Muscle of arm (tissue), 12 donors: Measurements from ENCODE around the gene TMC5. TPM values are rescaled to one million over a fixed set of nuclear protein-coding genes. Genes with fewer than 3 reads are reported as not detected.

Experiments
- DNase-seq: peaks from one replicate; pipeline ENCODE4 v3.0.0-alpha.2; 2013
- polyA plus RNA-seq, 12 donors: library from polyadenylated mRNA; unstranded; fragments of 120-200 nt; gene quantifications; one replicate each; pipeline ENCODE4 v1.2.1, GENCODE V29; 2013; ENCODE audit not compliant: insufficient read length in 12 of 12

TMC5 gene
- polyA plus RNA-seq, 12 donors, result 0.07 to 3.1 (median 0.25) TPM; not detected in 1

DNA sequence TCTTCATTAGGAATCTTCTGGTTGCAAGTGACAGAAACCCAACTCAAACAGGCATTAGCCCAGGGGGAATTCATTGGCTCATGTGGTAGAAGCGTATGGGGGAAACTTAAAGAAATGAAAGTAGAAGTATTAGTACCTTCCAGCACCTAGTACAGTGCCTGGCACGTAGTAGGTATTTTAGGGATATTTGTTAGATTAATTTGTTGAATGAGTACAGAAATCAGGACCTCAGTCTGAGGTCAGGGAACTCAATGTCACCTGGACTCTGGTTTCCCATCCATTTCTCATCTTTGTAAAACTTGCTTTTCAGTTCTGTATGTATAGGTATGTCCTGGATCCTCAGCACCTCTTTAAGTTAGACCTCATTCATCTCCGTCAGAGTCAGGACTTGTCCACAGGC lies 32.5 kb downstream of the TMC5 start:
- no peak for DNase-seq

DNA sequence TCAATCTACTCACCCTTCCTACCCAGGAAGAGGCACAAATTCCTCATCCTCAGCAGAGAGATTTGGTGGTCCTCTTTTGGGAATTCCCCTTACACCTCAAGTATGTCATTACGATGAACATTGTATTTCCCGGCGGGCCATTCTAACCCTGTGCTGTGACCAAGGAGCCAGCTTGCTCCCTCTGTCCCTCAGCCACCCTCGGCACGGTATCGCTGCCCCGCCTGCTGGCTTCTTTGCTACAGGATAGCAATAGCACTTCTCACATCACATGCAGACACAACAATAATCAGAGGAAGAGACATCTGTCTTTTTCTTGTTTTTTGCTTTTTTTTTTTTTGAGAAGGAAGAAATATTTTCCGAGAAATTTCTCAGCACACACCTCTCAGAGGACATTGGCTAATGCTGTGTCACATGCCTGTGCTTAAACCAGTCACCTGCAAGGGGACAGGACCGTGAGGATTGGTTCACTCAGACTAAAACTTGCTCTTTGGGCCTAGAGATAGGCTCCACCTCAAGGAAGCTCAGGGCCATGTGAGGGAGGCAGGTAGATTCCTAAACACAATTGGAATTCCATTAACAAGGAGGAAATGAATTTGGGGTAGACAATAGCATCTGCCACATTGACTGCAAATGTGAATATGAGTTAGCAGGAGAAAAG lies 41.2 kb downstream of the TMC5 start:
- no peak for DNase-seq

DNA sequence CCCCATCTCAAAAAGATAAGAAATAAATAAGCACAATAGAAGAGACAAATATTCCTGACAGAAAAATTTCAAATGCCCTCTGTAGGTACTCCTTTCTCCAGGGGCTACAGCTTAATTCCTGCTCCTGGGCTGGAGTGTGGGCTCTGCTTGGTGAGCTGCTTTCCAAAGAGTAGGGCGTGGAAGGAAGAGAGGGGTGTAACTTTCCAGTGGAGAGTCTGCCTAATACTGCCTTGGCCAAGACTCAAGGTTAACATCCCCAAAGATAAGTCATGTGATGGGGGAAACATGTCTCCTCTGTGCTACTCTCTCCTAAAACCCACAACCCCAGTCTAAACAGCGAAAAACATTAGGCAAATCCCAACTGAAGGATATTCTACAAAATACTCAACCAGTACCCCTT lies 42.7 kb downstream of the TMC5 start:
- DNase-seq, result no peak

- DNase-seq, result no peak
Observed at GRCh38 chr16:19463468-19464315, 46.0 kb downstream of the TMC5 start.

GRCh38 chr16:19468300-19468699 lies 50.6 kb downstream of the TMC5 start:
- DNase-seq, result no peak

DNA sequence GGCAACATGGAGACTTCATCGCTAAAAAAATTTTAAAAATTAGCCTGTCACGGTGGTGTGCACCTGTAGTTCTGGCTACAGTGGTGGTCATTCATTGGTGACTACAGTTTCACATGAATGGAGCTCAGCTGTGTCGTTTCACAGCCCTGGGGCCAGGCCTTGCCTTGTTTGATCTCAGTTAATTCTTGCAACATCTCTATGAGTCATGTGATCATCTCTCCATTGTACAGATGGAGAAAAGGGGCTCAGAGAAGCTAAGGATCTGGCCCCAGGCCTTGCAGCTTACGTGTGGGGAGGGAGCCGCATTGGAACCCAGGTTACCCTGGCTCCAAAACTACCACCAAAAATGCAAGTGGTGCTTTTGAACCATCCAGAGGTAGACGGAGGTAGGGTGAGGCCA lies 54.8 kb downstream of the TMC5 start:
- DNase-seq, result no peak

GRCh38 chr16:19474617-19475016 lies 56.9 kb downstream of the TMC5 start:
- no peak for DNase-seq

DNA sequence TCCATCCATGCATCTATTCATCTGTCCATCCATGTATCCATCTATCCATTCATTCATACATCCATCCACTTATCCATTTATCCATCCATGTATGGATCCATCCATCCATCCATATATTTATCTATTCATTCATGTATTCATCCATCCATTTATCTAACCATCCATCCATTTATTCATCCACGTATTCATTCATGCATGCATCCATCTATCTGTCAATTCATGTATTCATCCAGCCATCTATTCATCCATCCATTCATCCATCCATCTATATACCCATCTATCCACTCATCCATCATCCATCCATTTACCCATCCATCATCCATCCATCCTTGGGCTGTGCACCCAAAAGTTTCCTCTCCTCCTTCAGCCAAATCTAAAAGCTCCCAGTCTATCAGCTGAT lies 60.8 kb downstream of the TMC5 start:
- DNase-seq, result no peak

GRCh38 chr16:19479302-19479721 lies 61.6 kb downstream of the TMC5 start:
- DNase-seq, result no peak

DNA sequence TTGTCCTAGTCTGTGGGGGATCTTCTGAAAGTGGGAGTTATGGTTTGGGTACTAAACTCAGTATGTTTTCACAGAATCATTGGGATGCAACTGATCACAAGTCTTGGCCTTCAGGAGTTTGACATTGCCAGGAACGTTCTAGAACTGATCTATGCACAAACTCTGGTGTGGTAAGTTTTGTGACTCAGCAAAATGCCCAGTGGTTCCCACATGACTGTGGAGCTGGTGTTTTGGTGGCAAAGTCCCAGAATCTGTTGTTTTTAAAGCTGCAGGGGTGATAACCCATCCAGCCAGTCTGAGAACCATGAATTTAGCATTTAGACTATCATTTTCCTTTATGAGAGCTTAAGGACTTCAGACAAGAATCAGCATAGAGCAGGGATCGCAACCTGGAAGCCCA lies 63.6 kb downstream of the TMC5 start:
- DNase-seq, result no peak

DNA sequence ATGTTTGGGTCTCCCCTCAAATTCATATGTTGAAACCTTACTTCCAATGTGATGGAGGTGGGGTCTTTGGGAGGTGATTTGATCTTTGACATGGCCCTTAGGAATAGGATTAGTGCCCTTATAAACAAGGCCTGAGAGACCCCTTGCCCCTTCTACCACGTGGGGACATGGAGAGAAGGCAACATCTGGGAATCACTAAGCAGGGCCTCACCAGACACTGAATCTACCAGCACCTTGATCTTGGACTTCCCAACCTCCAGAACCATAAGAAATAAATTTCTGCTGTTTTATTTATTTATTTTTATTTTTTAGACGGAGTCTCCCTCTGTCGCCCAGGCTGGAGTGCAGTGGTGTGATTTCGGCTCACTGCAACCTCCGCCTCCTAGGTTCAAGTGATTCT lies 64.1 kb downstream of the TMC5 start:
- DNase-seq, result no peak

- DNase-seq, result no peak
Observed at GRCh38 chr16:19482291-19482690, 64.6 kb downstream of the TMC5 start.

GRCh38 chr16:19484096-19484495 lies 66.4 kb downstream of the TMC5 start:
- no peak for DNase-seq

DNA sequence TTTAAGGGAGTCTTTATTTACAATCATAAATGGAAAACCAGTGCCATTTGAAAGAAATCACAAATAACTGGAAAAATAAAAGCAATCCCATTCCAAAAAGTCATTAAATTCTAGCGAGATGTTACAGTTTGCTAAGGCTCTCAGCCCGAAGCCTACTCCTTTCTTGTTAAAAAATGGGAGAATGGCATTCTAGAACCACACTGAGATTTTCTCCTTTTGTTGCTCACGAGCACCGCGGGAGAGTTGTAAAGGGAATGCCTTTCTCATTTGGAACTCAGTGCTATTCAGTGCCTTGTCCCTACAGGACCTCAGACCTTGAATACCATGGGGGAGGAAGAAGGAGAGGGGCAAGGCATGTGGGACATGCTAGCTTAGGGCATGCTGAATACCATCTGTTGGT lies 67.9 kb downstream of the TMC5 start:
- DNase-seq, result no peak

- DNase-seq, result no peak
Observed at GRCh38 chr16:19486051-19486450, 68.4 kb downstream of the TMC5 start.

DNA sequence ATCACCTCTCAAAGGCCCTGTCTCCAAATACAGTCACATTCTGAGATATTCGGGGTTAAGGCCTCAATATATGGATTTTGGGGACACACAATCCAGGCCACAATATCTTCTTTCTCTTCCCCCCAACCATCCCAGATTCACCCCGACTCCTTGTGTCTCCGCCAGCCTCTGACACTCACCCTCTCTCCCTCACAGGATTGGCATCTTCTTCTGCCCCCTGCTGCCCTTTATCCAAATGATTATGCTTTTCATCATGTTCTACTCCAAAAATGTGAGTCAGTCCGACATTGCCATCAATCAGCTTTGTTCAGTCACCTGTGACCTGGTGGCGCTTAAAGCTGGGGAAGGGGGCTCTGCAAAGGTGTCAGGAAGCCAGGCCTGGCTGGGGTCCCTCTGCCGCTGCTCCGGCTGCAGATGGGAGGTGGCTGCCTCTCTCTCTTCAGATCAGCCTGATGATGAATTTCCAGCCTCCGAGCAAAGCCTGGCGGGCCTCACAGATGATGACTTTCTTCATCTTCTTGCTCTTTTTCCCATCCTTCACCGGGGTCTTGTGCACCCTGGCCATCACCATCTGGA lies 69.2 kb downstream of the TMC5 start:
- DNase-seq, result no peak

DNA sequence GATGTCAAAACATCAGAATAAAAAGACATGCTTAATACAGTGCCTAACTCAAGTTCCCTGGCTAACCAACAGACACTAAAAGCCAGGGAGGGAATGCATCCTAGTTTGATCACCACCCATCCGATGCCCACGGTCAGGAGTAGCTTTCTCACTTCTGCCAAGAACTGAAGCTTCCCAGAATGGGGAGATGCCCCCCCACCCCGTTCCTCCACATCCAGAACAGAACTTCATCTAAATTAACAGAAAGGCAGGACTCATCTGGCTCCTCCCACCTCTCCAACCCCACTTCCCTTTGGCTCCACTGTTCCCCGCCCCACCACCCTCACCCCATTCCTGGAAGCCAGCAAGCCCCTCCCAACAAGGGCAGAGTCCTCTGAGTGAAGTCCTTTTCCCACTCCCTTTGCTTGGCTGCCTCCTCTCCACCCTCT lies 70.5 kb downstream of the TMC5 start:
- no peak for DNase-seq

GRCh38 chr16:19490619-19491018 lies 72.9 kb downstream of the TMC5 start:
- no peak for DNase-seq

GRCh38 chr16:19497176-19497575 lies 79.5 kb downstream of the TMC5 start:
- no peak for DNase-seq

- no peak for DNase-seq
Observed at GRCh38 chr16:19499006-19499405, 81.3 kb downstream of the TMC5 start.

DNA sequence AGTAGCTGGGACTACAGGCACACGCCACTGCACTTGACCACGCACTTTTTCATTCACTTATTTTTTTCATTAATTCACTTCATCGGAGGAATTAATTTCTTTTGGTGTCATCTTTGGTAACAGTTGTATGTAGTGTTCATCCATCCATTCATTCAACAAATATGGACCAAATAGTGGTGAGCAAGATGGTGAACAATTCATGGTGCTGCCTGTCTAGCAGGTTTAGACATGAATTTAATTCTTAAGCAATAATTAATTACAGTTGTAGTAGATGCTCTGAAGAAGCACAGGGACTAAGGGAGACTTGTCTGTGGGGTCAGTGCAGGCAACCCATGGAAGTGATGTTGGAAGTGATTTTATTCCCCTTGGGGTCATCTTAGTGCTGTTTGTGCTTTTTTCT lies 81.8 kb downstream of the TMC5 start:
- no peak for DNase-seq

GRCh38 chr16:19502395-19503131 lies 84.9 kb downstream of the TMC5 start:
- DNase-seq, result peak; percentile 67
